Ishikawa (cell line): Measurements from ENCODE around the gene PHOX2A.

Experiments
- CEBPB ChIP-seq: IDR thresholded peaks from 2 replicates; pipeline ENCODE4 v1.6.1; 2012
- CREB1 ChIP-seq: IDR thresholded peaks from 2 replicates; pipeline ENCODE4 v1.6.1; 2012; ENCODE audit warnings: low read depth
- EGR1 ChIP-seq: IDR thresholded peaks from 2 replicates; pipeline ENCODE4 v1.6.1; 2012
- EP300 ChIP-seq: IDR thresholded peaks from 2 replicates; pipeline ENCODE4 v1.6.1; 2012; ENCODE audit warnings: borderline replicate concordance
- FOXM1 ChIP-seq: IDR thresholded peaks from 2 replicates; pipeline ENCODE4 v1.6.1; 2012; ENCODE audit warnings: low read depth, borderline replicate concordance
- NFIC ChIP-seq: IDR thresholded peaks from 2 replicates; pipeline ENCODE4 v1.6.1; 2012
- RAD21 ChIP-seq: IDR thresholded peaks from 2 replicates; pipeline ENCODE4 v1.6.1; 2012; ENCODE audit warnings: low read depth
- TAF1 ChIP-seq: IDR thresholded peaks from 2 replicates; pipeline ENCODE4 v1.6.1; 2012; ENCODE audit warnings: low read depth, mild to moderate bottlenecking
- TCF12 ChIP-seq: IDR thresholded peaks from 2 replicates; pipeline ENCODE4 v1.6.1; 2012; ENCODE audit warnings: low read depth
- TEAD4 ChIP-seq: IDR thresholded peaks from 2 replicates; pipeline ENCODE4 v1.6.1; 2012
- YY1 ChIP-seq: IDR thresholded peaks from 2 replicates; pipeline ENCODE4 v1.6.1; 2012; ENCODE audit warnings: low read depth
- ZBTB7A ChIP-seq: IDR thresholded peaks from 2 replicates; pipeline ENCODE4 v1.6.1; 2012; ENCODE audit warnings: low read depth
- TF ChIP-seq, protein P1 (sequence below): IDR thresholded peaks from 2 replicates; pipeline ENCODE4 v1.6.1; 2012
- TF ChIP-seq, protein P2 (sequence below): IDR thresholded peaks from 2 replicates; pipeline ENCODE4 v1.6.1; 2012
- TF ChIP-seq, protein P3 (sequence below): IDR thresholded peaks from 2 replicates; pipeline ENCODE4 v1.6.1; 2012; ENCODE audit warnings: low read depth, mild to moderate bottlenecking

The PHOX2A gene

DNA sequence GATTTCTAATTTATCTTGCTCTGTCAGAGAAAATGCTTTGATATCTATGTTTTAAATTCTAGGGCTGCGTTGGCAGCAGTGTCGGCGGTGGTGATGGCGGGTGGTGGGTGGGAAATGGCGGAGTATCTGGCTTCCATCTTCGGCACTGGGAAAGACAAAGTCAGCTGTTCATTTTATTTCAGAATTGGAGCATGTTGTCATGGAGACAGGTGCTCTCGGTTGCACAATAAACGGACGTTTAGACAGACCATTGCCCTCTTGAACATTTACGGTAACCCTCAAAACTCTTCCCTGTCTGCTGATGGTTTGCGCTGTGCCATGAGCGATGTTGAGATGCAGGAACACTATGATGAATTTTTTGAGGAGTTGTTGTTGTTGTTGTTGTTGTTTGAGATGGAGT is 36.1 kb upstream of the PHOX2A start:
- TF ChIP-seq RAD21 (no peak), FOXM1 (no peak), ZBTB7A (no peak)

DNA sequence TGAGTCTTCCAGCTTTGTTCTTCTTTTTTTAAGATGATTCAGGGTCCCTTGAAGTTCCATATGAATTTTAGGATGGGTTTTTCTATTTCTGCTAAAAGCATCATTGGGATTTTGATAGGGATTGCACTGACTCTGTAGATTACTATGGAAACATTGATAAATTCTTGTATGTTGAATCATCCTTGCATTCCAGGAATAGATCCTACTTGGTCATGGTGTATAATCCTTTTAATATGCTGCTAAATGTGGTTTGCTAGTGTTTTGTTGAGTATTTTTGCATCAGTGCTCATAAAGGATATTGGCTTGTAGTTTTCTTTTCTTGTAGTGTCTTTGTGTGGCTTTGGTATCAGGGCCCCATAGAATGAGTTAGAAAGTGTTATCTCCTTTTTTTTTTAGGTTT is 34.9 kb upstream of the PHOX2A start:
- TF ChIP-seq TEAD4 (peak; percentile 56), YY1 (no peak)

DNA sequence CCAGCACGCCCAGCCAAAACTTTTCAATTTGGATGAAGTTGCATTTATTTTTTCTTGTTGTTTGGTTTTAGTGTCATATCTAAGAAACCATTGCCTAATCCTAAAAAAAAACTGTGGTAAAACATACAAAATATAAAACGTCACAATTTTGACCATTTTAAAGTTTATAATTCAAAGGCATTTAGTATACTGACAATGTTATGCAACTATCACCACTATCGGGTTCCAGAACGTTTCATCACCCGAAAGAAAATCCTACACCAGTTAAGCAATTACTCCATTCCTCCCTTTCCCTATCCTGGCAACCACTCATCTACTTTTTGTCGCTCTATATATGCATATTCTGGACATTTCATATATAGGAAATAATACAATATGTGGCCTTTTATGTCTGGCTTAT is 30.5 kb upstream of the PHOX2A start:
- TF ChIP-seq CEBPB, result no peak
- TF ChIP-seq ZBTB7A, result no peak
- no peak for TF ChIP-seq EGR1
- TF ChIP-seq TAF1, result no peak
- TF ChIP-seq TCF12, result no peak
- no peak for TF ChIP-seq NFIC
- no peak for TF ChIP-seq YY1
- TF ChIP-seq, protein P1, sequence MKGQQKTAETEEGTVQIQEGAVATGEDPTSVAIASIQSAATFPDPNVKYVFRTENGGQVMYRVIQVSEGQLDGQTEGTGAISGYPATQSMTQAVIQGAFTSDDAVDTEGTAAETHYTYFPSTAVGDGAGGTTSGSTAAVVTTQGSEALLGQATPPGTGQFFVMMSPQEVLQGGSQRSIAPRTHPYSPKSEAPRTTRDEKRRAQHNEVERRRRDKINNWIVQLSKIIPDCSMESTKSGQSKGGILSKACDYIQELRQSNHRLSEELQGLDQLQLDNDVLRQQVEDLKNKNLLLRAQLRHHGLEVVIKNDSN, result no peak
- TF ChIP-seq FOXM1, result no peak

DNA sequence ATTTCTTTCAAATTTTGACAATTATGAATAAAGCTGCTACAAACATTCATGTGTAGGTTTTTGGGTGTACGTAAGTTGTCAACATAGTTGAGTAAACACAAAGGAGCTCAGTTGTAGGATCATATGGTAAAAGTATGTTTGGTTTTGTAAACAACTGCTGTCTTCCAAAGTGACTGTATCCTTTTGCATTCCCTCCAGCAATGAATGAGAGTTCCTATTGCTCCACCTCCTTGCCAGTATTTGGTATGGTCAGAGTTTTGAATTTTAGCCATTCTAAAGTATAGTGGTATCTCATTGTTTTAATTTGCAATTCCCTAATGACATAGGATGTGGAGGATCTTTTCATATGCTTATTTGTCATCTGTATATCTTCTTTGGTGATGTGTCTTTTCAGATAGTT is 28.0 kb upstream of the PHOX2A start:
- TF ChIP-seq CREB1 (no peak), TCF12 (no peak), CEBPB (no peak)
- TF ChIP-seq, protein P1, result no peak

DNA sequence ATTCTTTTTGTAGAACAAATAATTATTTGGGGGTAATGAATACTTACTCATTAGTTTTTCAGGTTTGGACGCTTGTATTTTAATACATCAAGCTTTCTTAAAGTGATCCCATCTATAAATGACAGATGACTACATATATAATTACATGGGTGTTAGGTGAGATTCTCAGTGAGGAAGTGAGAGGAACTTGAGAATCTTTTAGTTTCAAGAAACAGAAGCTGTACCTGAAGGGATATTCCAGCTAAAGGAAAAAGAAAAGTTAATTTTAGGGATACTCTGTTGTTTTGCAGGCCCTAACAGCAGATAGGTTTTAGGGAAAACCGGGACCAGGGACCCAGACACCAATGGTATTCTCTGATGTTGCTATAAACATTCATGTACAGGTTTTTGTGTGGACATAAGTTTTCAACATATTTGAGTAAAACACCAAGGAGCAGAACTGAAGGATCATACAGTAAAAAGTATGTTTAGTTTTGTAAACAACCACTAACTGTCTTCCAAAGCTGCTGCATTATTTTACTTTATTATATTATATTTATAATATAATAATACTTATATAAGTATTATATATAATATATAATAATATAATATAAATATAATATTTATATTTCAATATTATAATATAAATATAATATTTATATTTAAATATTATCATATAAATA is 24.1 kb upstream of the PHOX2A start:
- TF ChIP-seq TCF12 (no peak), TAF1 (no peak), NFIC (no peak), YY1 (no peak), ZBTB7A (no peak), FOXM1 (no peak), CREB1 (no peak), EGR1 (no peak), EP300 (no peak), RAD21 (no peak), CEBPB (no peak), TEAD4 (no peak)
- TF ChIP-seq, protein P2, sequence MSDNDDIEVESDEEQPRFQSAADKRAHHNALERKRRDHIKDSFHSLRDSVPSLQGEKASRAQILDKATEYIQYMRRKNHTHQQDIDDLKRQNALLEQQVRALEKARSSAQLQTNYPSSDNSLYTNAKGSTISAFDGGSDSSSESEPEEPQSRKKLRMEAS, result no peak
- TF ChIP-seq, protein P1, result no peak
- TF ChIP-seq, protein P3, sequence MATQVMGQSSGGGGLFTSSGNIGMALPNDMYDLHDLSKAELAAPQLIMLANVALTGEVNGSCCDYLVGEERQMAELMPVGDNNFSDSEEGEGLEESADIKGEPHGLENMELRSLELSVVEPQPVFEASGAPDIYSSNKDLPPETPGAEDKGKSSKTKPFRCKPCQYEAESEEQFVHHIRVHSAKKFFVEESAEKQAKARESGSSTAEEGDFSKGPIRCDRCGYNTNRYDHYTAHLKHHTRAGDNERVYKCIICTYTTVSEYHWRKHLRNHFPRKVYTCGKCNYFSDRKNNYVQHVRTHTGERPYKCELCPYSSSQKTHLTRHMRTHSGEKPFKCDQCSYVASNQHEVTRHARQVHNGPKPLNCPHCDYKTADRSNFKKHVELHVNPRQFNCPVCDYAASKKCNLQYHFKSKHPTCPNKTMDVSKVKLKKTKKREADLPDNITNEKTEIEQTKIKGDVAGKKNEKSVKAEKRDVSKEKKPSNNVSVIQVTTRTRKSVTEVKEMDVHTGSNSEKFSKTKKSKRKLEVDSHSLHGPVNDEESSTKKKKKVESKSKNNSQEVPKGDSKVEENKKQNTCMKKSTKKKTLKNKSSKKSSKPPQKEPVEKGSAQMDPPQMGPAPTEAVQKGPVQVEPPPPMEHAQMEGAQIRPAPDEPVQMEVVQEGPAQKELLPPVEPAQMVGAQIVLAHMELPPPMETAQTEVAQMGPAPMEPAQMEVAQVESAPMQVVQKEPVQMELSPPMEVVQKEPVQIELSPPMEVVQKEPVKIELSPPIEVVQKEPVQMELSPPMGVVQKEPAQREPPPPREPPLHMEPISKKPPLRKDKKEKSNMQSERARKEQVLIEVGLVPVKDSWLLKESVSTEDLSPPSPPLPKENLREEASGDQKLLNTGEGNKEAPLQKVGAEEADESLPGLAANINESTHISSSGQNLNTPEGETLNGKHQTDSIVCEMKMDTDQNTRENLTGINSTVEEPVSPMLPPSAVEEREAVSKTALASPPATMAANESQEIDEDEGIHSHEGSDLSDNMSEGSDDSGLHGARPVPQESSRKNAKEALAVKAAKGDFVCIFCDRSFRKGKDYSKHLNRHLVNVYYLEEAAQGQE, result no peak

DNA sequence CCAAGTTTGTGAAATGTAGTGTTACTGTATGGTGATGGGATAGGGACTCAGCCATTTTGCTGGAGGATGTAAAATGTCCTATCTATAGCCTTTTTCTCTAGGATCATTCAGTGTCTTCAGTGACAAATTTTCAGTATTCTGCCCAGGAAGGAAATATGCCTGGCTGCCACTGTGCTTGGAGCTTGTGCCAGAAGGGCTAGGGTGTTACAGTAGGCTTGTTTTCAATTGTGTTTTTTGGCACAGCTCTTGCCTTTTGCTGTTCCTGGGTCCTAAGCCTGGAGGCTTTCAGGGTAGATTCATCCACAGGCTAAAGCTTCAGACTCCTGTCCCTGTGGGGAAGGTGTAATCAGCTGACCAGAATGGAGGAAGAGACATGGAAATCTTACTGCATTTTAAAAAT is 22.0 kb upstream of the PHOX2A start:
- TF ChIP-seq CREB1, result no peak
- TF ChIP-seq YY1, result no peak
- TF ChIP-seq, protein P2, result no peak
- TF ChIP-seq RAD21, result no peak
- TF ChIP-seq, protein P3, result no peak
- no peak for TF ChIP-seq TAF1
- TF ChIP-seq FOXM1, result no peak
- no peak for TF ChIP-seq EGR1
- no peak for TF ChIP-seq CEBPB
- TF ChIP-seq EP300, result no peak
- no peak for TF ChIP-seq TCF12
- no peak for TF ChIP-seq ZBTB7A
- TF ChIP-seq TEAD4, result no peak
